OCI-LY1 (cell line): ENCODE measurements around the gene C9orf43.

Experiments
- H2AFZ ChIP-seq: fragments of 200-600 bp; sonication (generic), shearing (Covaris generic); 2 replicates; pipeline ENCODE4 v1.6.0; 2014; ENCODE audit warnings: antibody characterized with exemption, mild to moderate bottlenecking, low read length
- H3F3A ChIP-seq: fragments of 200-600 bp; sonication (generic), shearing (Covaris generic); 2 replicates; pipeline ENCODE4 v1.6.0; 2014; ENCODE audit warnings: mild to moderate bottlenecking, antibody characterized with exemption, low read length, moderate library complexity; ENCODE audit not compliant: insufficient read depth
- H3K27ac ChIP-seq: fragments of 200-600 bp; sonication (generic); 2 replicates; pipeline ENCODE4 v1.5.1; 2014; ENCODE audit warnings: low read length, mixed run types, mild to moderate bottlenecking, low read depth; ENCODE audit not compliant: poor library complexity, severe bottlenecking
- H3K27me3 ChIP-seq: fragments of 200-600 bp; sonication (generic); 2 replicates; pipeline ENCODE4 v1.6.0; 2014; ENCODE audit warnings: antibody characterized with exemption, mild to moderate bottlenecking, low read length, moderate library complexity; ENCODE audit not compliant: insufficient read depth
- H3K36me3 ChIP-seq: fragments of 200-600 bp; sonication (generic); 2 replicates; pipeline ENCODE4 v1.6.1; 2014; ENCODE audit warnings: mild to moderate bottlenecking, antibody characterized with exemption, low read length, moderate library complexity, mixed read lengths; ENCODE audit not compliant: insufficient read depth
- H3K4me1 ChIP-seq: fragments of 200-600 bp; sonication (generic); 2 replicates; pipeline ENCODE4 v1.5.1; 2014; ENCODE audit warnings: mild to moderate bottlenecking, low read length, moderate library complexity; ENCODE audit not compliant: insufficient read depth, severe bottlenecking
- H3K4me2 ChIP-seq: fragments of 200-600 bp; sonication (generic), shearing (Covaris generic); 2 replicates; pipeline ENCODE4 v1.6.1; 2014; ENCODE audit warnings: low read length
- H3K4me3 ChIP-seq: fragments of 200-600 bp; sonication (generic); 2 replicates; pipeline ENCODE4 v1.5.1; 2014; ENCODE audit warnings: low read length, low read depth, mild to moderate bottlenecking, mixed read lengths; ENCODE audit not compliant: poor library complexity, severe bottlenecking
- H3K79me2 ChIP-seq: fragments of 200-600 bp; shearing (Covaris generic); 2 replicates; pipeline ENCODE4 v1.6.1; 2016; ENCODE audit warnings: mixed run types, low read length, mixed read lengths; ENCODE audit not compliant: insufficient read depth
- H3K9ac ChIP-seq: fragments of 200-600 bp; sonication (generic), shearing (Covaris generic); 2 replicates; pipeline ENCODE4 v1.6.1; 2014; ENCODE audit warnings: mild to moderate bottlenecking, low read length, mixed read lengths
- H3K9me2 ChIP-seq: fragments of 200-600 bp; sonication (generic), shearing (Covaris generic); 2 replicates; pipeline ENCODE4 v1.6.1; 2014; ENCODE audit warnings: low read depth, mild to moderate bottlenecking, low read length, mixed read lengths
- H3K9me3 ChIP-seq: fragments of 200-600 bp; shearing (Covaris generic); 2 replicates; pipeline ENCODE4 v1.6.1; 2014; ENCODE audit warnings: low read length, mixed read lengths
- H4K20me1 ChIP-seq: fragments of 200-600 bp; sonication (generic), shearing (Covaris generic); 2 replicates; pipeline ENCODE4 v1.6.0; 2016; ENCODE audit warnings: mild to moderate bottlenecking, low read length; ENCODE audit not compliant: insufficient read depth
- CTCF ChIP-seq: fragments of 200-600 bp; sonication (generic), shearing (Covaris generic); IDR thresholded peaks from 2 replicates; pipeline ENCODE4 v1.5.1; 2017; ENCODE audit warnings: mild to moderate bottlenecking, antibody characterized with exemption, low read length, moderate library complexity, mixed read lengths
- EZH2 ChIP-seq: fragments of 200-600 bp; sonication (generic), shearing (Covaris generic); IDR thresholded peaks from 2 replicates; pipeline ENCODE4 v1.8.0; 2017; ENCODE audit warnings: borderline replicate concordance, mixed run types, mild to moderate bottlenecking, antibody characterized with exemption, low read length, moderate library complexity, mixed read lengths

The C9orf43 gene

GRCh38 chr9:113479174-113479621, 68.7 kb downstream of the C9orf43 start:
- no peak overlapping the region for H2AFZ ChIP-seq
- no peaks in the 10 kb centered on the region for H3K36me3 ChIP-seq
- H3K79me2 ChIP-seq = no peaks in the 10 kb centered on the region
- peaks cover 6% of the 10 kb centered on the region; the same call in 1 of the 2 replicates for H3K27me3 ChIP-seq
- H3K9me2 ChIP-seq = no peaks in the 10 kb centered on the region
- H4K20me1 ChIP-seq = no peaks in the 10 kb centered on the region
- H3K4me3 ChIP-seq = no peak overlapping the region
- no peak overlapping the region for H3K9ac ChIP-seq
- H3K4me2 ChIP-seq = no peak overlapping the region
- no peak for TF ChIP-seq CTCF
- TF ChIP-seq EZH2 = no peak
- no peak overlapping the region for H3K27ac ChIP-seq
- no peaks in the 10 kb centered on the region for H3F3A ChIP-seq
- H3K4me1 ChIP-seq = no peaks in the 10 kb centered on the region
- no peaks in the 10 kb centered on the region for H3K9me3 ChIP-seq
